GM20431 (cell line): ENCODE measurements around the gene TRIM28.

Experiments
- in situ Hi-C: fragments of 300-500 bp; cut with MseI, MboI; formaldehyde crosslinking; loops from one replicate; pipeline ENCODE4 v1.15.0; 2020; ENCODE audit warnings: low sequenced_read_pairs; ENCODE audit not compliant: unreplicated experiment

TRIM28 gene

GRCh38 chr19:58547323-58548312 is 3.8 kb downstream of the TRIM28 start:
- in situ Hi-C loops: no loop called here

GRCh38 chr19:58548859-58549663 is 5.2 kb downstream of the TRIM28 start:
- in situ Hi-C loops: no loop called here

- in situ Hi-C loops: no loop called here
Measured at GRCh38 chr19:58549664-58550361, 5.9 kb downstream of the TRIM28 start.

- in situ Hi-C loops: no loop called here
Measured at GRCh38 chr19:58550362-58551122, 6.7 kb downstream of the TRIM28 start.

- in situ Hi-C loops: no loop called here
Measured at GRCh38 chr19:58551123-58551497, 7.2 kb downstream of the TRIM28 start.

- in situ Hi-C loops: no loop called here
Measured at GRCh38 chr19:58551577-58552471, 8.0 kb downstream of the TRIM28 start.

- in situ Hi-C loops: no loop called here
Measured at GRCh38 chr19:58552655-58553054, 8.8 kb downstream of the TRIM28 start.

GRCh38 chr19:58553799-58554493 is 10.1 kb downstream of the TRIM28 start:
- in situ Hi-C loops: no loop called here

- in situ Hi-C loops: no loop called here
Measured at GRCh38 chr19:58554494-58555368, 10.9 kb downstream of the TRIM28 start, which contains the start of gene CHMP2A. TSS of gene CHMP2A (minus strand) at chr19:58555105. CDS start at chr19:58554212, 893 bp downstream.

- in situ Hi-C loops: no loop called here
Measured at GRCh38 chr19:58555369-58555885, 11.6 kb downstream of the TRIM28 start.

GRCh38 chr19:58555920-58556621 is 12.2 kb downstream of the TRIM28 start:
- in situ Hi-C loops: no loop called here

GRCh38 chr19:58556622-58557220 is 12.9 kb downstream of the TRIM28 start:
- in situ Hi-C loops: no loop called here

- in situ Hi-C loops: no loop called here
Measured at GRCh38 chr19:58557221-58558065, 13.6 kb downstream of the TRIM28 start.

GRCh38 chr19:58558066-58558622 is 14.3 kb downstream of the TRIM28 start, which contains the start of gene UBE2M:
TSS of gene UBE2M (minus strand) at chr19:58558611. CDS start at chr19:58558381, 230 bp downstream.
- in situ Hi-C loops: no loop called here
